GM12878 (cell line): ENCODE data around the gene INHBB. TPM values are rescaled to one million over a fixed set of nuclear protein-coding genes. Genes with fewer than 3 reads are reported as not detected.

Experiments used
- ATAC-seq: fragments of 200-7000 bp; cut with Tn5 transposase; 3 replicates; pipeline ENCODE4 v1.9.1; 2020; ENCODE audit warnings: mild to moderate bottlenecking, moderate library complexity
- BruUV-seq: library from RNA; stranded (reverse); fragments of 400-500 nt; replicated peaks from 2 replicates; lab custom pipeline; 2021; lab: Mats Ljungman, UMichigan
- CTCF ChIA-PET: fragments of 300-600 bp; sonication (Branson Sonifier 250); formaldehyde crosslinking; extraction: SDS; loops from one replicate; lab custom pipeline; 2021; ENCODE audit warnings: inconsistent platforms; lab: Yijun Ruan, JAX
- POLR2A ChIA-PET: fragments of 350-600 bp; formaldehyde crosslinking; extraction: SDS; loops from one replicate; lab custom pipeline; 2021; ENCODE audit warnings: inconsistent platforms; lab: Charles Lee
- RAD21 ChIA-PET: fragments of 300-600 bp; sonication (Branson Sonifier 250); formaldehyde crosslinking; loops from one replicate; lab custom pipeline; 2023; ENCODE audit warnings: antibody characterized with exemption; ENCODE audit not compliant: unreplicated experiment; lab: Charles Lee
- SMC1A ChIA-PET: fragments of 300-600 bp; sonication (Branson Sonifier 250); formaldehyde crosslinking; loops from one replicate; lab custom pipeline; 2023; ENCODE audit not compliant: unreplicated experiment, uncharacterized antibody; lab: Charles Lee
- DNase-seq: peaks from one replicate; pipeline ENCODE4 v3.0.0-alpha.2; 2011; ENCODE audit warnings: low read depth, low spot score
- FAIRE-seq: peaks from 3 replicates; lab custom pipeline; 2011; peaks lifted over from hg19 to GRCh38; lab: Jason Lieb, UNC
- H2AFZ ChIP-seq: 2 replicates; pipeline ENCODE4 v1.6.0; 2011; ENCODE audit warnings: low read depth, low read length, control low read depth; ENCODE audit not compliant: control insufficient read depth
- H3K27ac ChIP-seq: 2 replicates; pipeline ENCODE4 v1.5.1; 2011; ENCODE audit warnings: control low read depth; ENCODE audit not compliant: control insufficient read depth, insufficient read depth
- H3K27me3 ChIP-seq, 2 experiments: replicated peaks in 1 of 2; 2 replicates each; pipeline versions ENCODE4 v1.6.0 to v1.6.1; 2011; ENCODE audit warnings: low read length in 1 of 2; ENCODE audit not compliant: control insufficient read depth in 2 of 2, insufficient read depth in 2 of 2
- H3K36me3 ChIP-seq, 2 experiments: 2 replicates each; pipeline ENCODE4 v1.5.1; 2011; ENCODE audit warnings: low read length in 1 of 2; ENCODE audit not compliant: control insufficient read depth in 2 of 2, insufficient read depth in 2 of 2
- H3K4me1 ChIP-seq: 2 replicates; pipeline ENCODE4 v1.6.1; 2011; ENCODE audit warnings: mild to moderate bottlenecking, low read length, moderate library complexity, mixed read lengths; ENCODE audit not compliant: control insufficient read depth, insufficient read depth
- H3K4me2 ChIP-seq: 2 replicates; pipeline ENCODE4 v1.6.0; 2011; ENCODE audit warnings: control low read depth; ENCODE audit not compliant: control insufficient read depth, insufficient read depth
- H3K4me3 ChIP-seq: fragments of 200-600 bp; sonication (generic); 2 replicates; pipeline ENCODE4 v1.5.1; 2016
- H3K79me2 ChIP-seq: 2 replicates; pipeline ENCODE4 v1.6.0; 2011; ENCODE audit warnings: low read length; ENCODE audit not compliant: control insufficient read depth, insufficient read depth
- H3K9ac ChIP-seq: 2 replicates; pipeline ENCODE4 v1.8.0; 2011; ENCODE audit warnings: low read length, control low read depth, mixed read lengths; ENCODE audit not compliant: control insufficient read depth, insufficient read depth
- H3K9me3 ChIP-seq: replicated peaks from 3 replicates; pipeline ENCODE4 v1.5.1; 2011; ENCODE audit warnings: mild to moderate bottlenecking, low read length; ENCODE audit not compliant: control insufficient read depth, insufficient read depth
- H4K20me1 ChIP-seq: 2 replicates; pipeline ENCODE4 v1.6.0; 2011; ENCODE audit not compliant: control insufficient read depth, insufficient read depth
- CBX5 ChIP-seq: sonication (generic); IDR thresholded peaks from 2 replicates; pipeline ENCODE4 v1.6.1; 2016; ENCODE audit warnings: low read depth, moderate library complexity, mild to moderate bottlenecking, inconsistent platforms
- CEBPB ChIP-seq, 2 experiments: fragments of 150-350 bp in 1 of 2; IDR thresholded peaks; 2 replicates each; pipeline ENCODE4 v1.6.1; 2012 to 2014; ENCODE audit warnings: low read depth in 2 of 2, low read length in 2 of 2, borderline replicate concordance in 1 of 2, inconsistent platforms in 1 of 2
- EP300 ChIP-seq, 2 experiments: fragments of 150-350 bp in 1 of 2; IDR thresholded peaks; 2 replicates each; pipeline ENCODE4 v1.6.1; 2011 to 2012; ENCODE audit warnings: low read depth in 2 of 2, low read length in 2 of 2, borderline replicate concordance in 1 of 2, improper control_type of control experiment in 1 of 2, inconsistent platforms in 1 of 2; ENCODE audit not compliant: control insufficient read depth in 1 of 2
- IRF4 ChIP-seq: IDR thresholded peaks from 2 replicates; pipeline ENCODE4 v1.6.1; 2011; ENCODE audit warnings: low read depth, low read length
- NFXL1 ChIP-seq: fragments of 450-650 bp; IDR thresholded peaks from 2 replicates; pipeline ENCODE4 v1.6.1; 2017; ENCODE audit warnings: antibody characterized with exemption, mild to moderate bottlenecking, borderline replicate concordance
- NKRF ChIP-seq: fragments of 450-650 bp; conservative IDR thresholded peaks from 2 replicates; pipeline ENCODE4 v1.6.1; 2017; ENCODE audit warnings: mild to moderate bottlenecking, moderate library complexity
- PML ChIP-seq: IDR thresholded peaks from 2 replicates; pipeline ENCODE4 v1.6.1; 2012; ENCODE audit warnings: low read length, inconsistent platforms
- WGBS: methylation state at CpG from one replicate; pipeline ENCODE4 v1.1.6; 2016; ENCODE audit warnings: low lambda C conversion rate; ENCODE audit not compliant: insufficient replicate concordance, insufficient coverage; ENCODE audit errors: missing lambda C conversion rate; 5-methylcytosine and 5-hydroxymethylcytosine counted together
- in situ Hi-C: fragments of 300-500 bp; cut with MboI; formaldehyde crosslinking; loops from 9 replicates; pipeline ENCODE4 v1.14.3; 2018; ENCODE audit warnings: mixed read lengths
- intact Hi-C: fragments of 100-400 bp; cut with micrococcal nuclease; formaldehyde crosslinking; loops from one replicate; pipeline ENCODE4 v1.14.2; 2022; ENCODE audit not compliant: unreplicated experiment
- polyA plus RNA-seq, 11 experiments: library from polyadenylated mRNA; depleted of rRNA in 4 of 11; unstranded in 6 of 11; stranded (reverse) in 5 of 11; fragments of >200 nt; fragmentation: Nextera tagmentation in 4 of 11; fragmentation: Illumina TruSeq in 1 of 11; extraction: Ambion mirVana in 4 of 11; extraction: Trizol in 1 of 11; gene quantifications; 1 replicate in 1 of 11; 2 replicates in 10 of 11; pipeline versions ENCODE4 v1.2.1 to v1.2.3, GENCODE V29; 2011 to 2016; ENCODE audit warnings: inconsistent platforms in 2 of 11, missing spikeins in 2 of 11, low read depth in 1 of 11
- total RNA-seq, 4 experiments: library from RNA; depleted of rRNA in 3 of 4; stranded (reverse); fragments of >200 nt in 3 of 4; fragmentation: Illumina TruSeq in 1 of 4; extraction: Trizol in 1 of 4; gene quantifications; 2 replicates each; pipeline versions ENCODE4 v1.2.1 to v1.2.3, GENCODE V29; 2013 to 2021

Gene INHBB
- total and polyA plus RNA-seq, 10 of the 15 experiments (the other 5 are each of a cell fraction or from before 2014, with no cell fraction given): 0.05 TPM; not detected in 9

DNA sequence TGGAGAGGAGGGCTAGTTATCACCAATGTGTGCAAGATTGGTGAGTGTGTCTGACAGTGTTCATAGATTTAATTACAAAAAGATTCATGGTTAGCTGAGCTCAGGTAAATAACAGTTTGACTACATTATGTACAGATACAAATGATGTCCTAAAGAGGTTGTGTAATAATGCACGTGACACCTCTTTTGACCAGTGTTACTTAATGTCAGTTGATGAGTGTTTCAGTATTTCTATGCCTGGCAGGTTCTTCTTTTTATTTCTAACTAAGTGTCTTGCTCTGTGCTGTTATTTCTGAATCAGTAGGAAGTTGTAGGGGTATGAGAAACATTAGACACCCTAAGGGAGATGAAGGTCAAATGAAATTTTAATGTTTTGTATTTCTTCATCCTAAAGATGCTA is 7.9 kb upstream of the INHBB start:
- CTCF ChIA-PET: interaction anchor here (0.6 kb wide), 1 partner anchor 16 kb away, joined by 3 read pairs; no protein-coding TSS in a partner anchor
- in situ Hi-C loops: no loop called here
- WGBS: 0% methylated on average over 1 of the region's 1 CpG

More for the DNA sequence above, 7.9 kb upstream of the INHBB start:
- SMC1A ChIA-PET: interaction anchor here (2.2 kb wide), 1 partner anchor 11 kb away, joined by 5 read pairs; no protein-coding TSS in a partner anchor
- FAIRE-seq (no peak), DNase-seq (no peak), ATAC-seq (no peak)
- H3K27ac ChIP-seq: no peak overlapping the region
- H3K27me3 ChIP-seq: peaks cover 5% of the 10 kb centered on the region in 2 experiments
- POLR2A ChIA-PET: no interaction called here
- no TSS peak for BruUV-seq
- H3K4me3 ChIP-seq: no peak overlapping the region
- no peak overlapping the region for H3K4me2 ChIP-seq
- H3K4me1 ChIP-seq: no peaks in the 10 kb centered on the region
- RAD21 ChIA-PET: no interaction called here
- no peak for TF ChIP-seq CBX5
- TF ChIP-seq EP300 (IDR thresholded peaks at IDR 0.05; ENCODE audit: borderline replicate concordance in 1 of 2, control insufficient read depth in 1 of 2, low read depth in 2 of 2, low read length in 2 of 2): no peak
- no peak for TF ChIP-seq CEBPB (IDR thresholded peaks at IDR 0.05; ENCODE audit: borderline replicate concordance in 1 of 2, low read depth in 2 of 2, low read length in 2 of 2)
- TF ChIP-seq IRF4: no peak
- TF ChIP-seq NFXL1: no peak
- no peak for TF ChIP-seq NKRF
- TF ChIP-seq PML: no peak
- no peak overlapping the region for H2AFZ ChIP-seq
- no peaks in the 10 kb centered on the region for H4K20me1 ChIP-seq
- H3K36me3 ChIP-seq: no peaks in the 10 kb centered on the region
- H3K79me2 ChIP-seq: no peaks in the 10 kb centered on the region
- H3K9me3 ChIP-seq: no peaks in the 10 kb centered on the region
- intact Hi-C loops: no loop called here
- H3K9ac ChIP-seq: no peak overlapping the region
